Measurements from ENCODE around the gene BSPH1. TPM values are rescaled to one million over a fixed set of nuclear protein-coding genes. Genes with fewer than 3 reads are reported as not detected.
"Not testable (repeated sequence)": the region's sequence is repeated elsewhere in the genome, so short reads cannot be mapped to it uniquely, and the experiment has no call there.

Gene BSPH1
- polyA plus RNA-seq, 1 donor from 2014 or later: not detected

GRCh38 chr19:47952132-47952531 lies 39.8 kb downstream of the BSPH1 start:
- H3K9me3 ChIP-seq (ENCODE audit: low read length); H3K27ac ChIP-seq (ENCODE audit: low read length); H4K20me1 ChIP-seq (ENCODE audit: insufficient read depth); H3F3A ChIP-seq (ENCODE audit: insufficient read depth, low read length, poor library complexity, severe bottlenecking); H2AFZ ChIP-seq (ENCODE audit: low read depth, low read length); H3K4me3 ChIP-seq (ENCODE audit: low read length); H3K4me2 ChIP-seq (ENCODE audit: low read length); H3K9ac ChIP-seq (ENCODE audit: low read length); H3K79me2 ChIP-seq (replicated peaks; ENCODE audit: insufficient read depth, low read length); H3K27me3 ChIP-seq (ENCODE audit: insufficient read depth, low read depth, low read length); H3K9me2 ChIP-seq (ENCODE audit: insufficient read depth, low read length); H3K36me3 ChIP-seq (ENCODE audit: insufficient read depth, low read length): not testable (repeated sequence)

DNA sequence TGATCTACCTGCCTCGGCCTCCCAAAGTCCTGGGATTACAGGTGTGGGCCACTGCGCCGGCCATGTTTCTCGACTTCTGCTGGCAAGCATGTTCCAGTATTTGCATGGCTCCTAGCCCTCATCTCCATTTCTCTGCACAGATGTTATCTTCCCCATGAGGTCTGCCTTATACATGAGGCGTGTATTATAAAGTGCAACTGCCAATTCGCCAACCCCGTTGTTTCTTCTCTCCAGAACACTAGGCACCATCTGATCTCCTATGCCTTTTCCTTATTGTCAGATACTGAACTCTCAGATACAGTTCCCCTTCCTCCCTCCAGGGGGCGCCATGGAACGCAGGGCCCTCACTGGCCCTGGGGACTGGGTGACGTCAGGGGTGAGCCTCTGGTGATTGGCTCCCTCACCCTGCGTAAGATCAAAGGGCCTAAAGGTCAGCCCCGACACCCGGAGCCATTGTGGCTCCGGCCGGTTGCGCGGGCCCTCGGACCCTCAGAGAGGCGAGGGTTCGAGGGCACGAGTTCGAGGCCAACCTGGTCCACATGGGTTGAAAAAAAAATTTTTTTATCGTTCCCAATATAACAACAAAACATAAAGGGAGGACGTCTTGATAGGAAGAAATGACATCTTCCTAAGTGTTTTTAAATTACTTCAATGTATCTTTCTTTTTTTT lies 42.0 kb downstream of the BSPH1 start:
- H3K27me3 ChIP-seq (ENCODE audit: insufficient read depth, low read depth, low read length); H3K9me2 ChIP-seq (ENCODE audit: insufficient read depth, low read length); H3K79me2 ChIP-seq (replicated peaks; ENCODE audit: insufficient read depth, low read length); H3K9ac ChIP-seq (ENCODE audit: low read length); H3K9me3 ChIP-seq (ENCODE audit: low read length); H3K4me2 ChIP-seq (ENCODE audit: low read length); H3K27ac ChIP-seq (ENCODE audit: low read length); H4K20me1 ChIP-seq (ENCODE audit: insufficient read depth); H3K36me3 ChIP-seq (ENCODE audit: insufficient read depth, low read length); H3K4me3 ChIP-seq (ENCODE audit: low read length); H2AFZ ChIP-seq (ENCODE audit: low read depth, low read length); H3F3A ChIP-seq (ENCODE audit: insufficient read depth, low read length, poor library complexity, severe bottlenecking): not testable (repeated sequence)

GRCh38 chr19:47928581-47928980 lies 63.4 kb downstream of the BSPH1 start:
- H3K4me3 ChIP-seq (ENCODE audit: low read length); H3K36me3 ChIP-seq (ENCODE audit: insufficient read depth, low read length); H3K9me3 ChIP-seq (ENCODE audit: low read length); H3K27ac ChIP-seq (ENCODE audit: low read length); H3K9ac ChIP-seq (ENCODE audit: low read length); H3K4me2 ChIP-seq (ENCODE audit: low read length); H3F3A ChIP-seq (ENCODE audit: insufficient read depth, low read length, poor library complexity, severe bottlenecking); H3K79me2 ChIP-seq (replicated peaks; ENCODE audit: insufficient read depth, low read length); H2AFZ ChIP-seq (ENCODE audit: low read depth, low read length); H3K9me2 ChIP-seq (ENCODE audit: insufficient read depth, low read length); H3K27me3 ChIP-seq (ENCODE audit: insufficient read depth, low read depth, low read length); H4K20me1 ChIP-seq (ENCODE audit: insufficient read depth): not testable (repeated sequence)

GRCh38 chr19:47920107-47920506 lies 71.9 kb downstream of the BSPH1 start:
- H3K27ac ChIP-seq (ENCODE audit: low read length); H3K79me2 ChIP-seq (replicated peaks; ENCODE audit: insufficient read depth, low read length); H3K36me3 ChIP-seq (ENCODE audit: insufficient read depth, low read length); H3K4me2 ChIP-seq (ENCODE audit: low read length); H3K4me3 ChIP-seq (ENCODE audit: low read length); H3F3A ChIP-seq (ENCODE audit: insufficient read depth, low read length, poor library complexity, severe bottlenecking); H2AFZ ChIP-seq (ENCODE audit: low read depth, low read length); H3K27me3 ChIP-seq (ENCODE audit: insufficient read depth, low read depth, low read length); H3K9me2 ChIP-seq (ENCODE audit: insufficient read depth, low read length); H3K9me3 ChIP-seq (ENCODE audit: low read length); H3K9ac ChIP-seq (ENCODE audit: low read length); H4K20me1 ChIP-seq (ENCODE audit: insufficient read depth): not testable (repeated sequence)
- TF ChIP-seq, protein P1, sequence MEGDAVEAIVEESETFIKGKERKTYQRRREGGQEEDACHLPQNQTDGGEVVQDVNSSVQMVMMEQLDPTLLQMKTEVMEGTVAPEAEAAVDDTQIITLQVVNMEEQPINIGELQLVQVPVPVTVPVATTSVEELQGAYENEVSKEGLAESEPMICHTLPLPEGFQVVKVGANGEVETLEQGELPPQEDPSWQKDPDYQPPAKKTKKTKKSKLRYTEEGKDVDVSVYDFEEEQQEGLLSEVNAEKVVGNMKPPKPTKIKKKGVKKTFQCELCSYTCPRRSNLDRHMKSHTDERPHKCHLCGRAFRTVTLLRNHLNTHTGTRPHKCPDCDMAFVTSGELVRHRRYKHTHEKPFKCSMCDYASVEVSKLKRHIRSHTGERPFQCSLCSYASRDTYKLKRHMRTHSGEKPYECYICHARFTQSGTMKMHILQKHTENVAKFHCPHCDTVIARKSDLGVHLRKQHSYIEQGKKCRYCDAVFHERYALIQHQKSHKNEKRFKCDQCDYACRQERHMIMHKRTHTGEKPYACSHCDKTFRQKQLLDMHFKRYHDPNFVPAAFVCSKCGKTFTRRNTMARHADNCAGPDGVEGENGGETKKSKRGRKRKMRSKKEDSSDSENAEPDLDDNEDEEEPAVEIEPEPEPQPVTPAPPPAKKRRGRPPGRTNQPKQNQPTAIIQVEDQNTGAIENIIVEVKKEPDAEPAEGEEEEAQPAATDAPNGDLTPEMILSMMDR (IDR thresholded peaks at IDR 0.05; ENCODE audit: poor library complexity, severe bottlenecking): peak; percentile 29

Other genes with a start within 250 kb of the BSPH1 start
- 65.0 and 87.0 TPM in 2 replicates for gene NOP53, start 246.6 kb downstream of the BSPH1 start, polyA plus RNA-seq
- 811 and 902 TPM in 2 replicates for gene SELENOW, start 213.5 kb downstream of the BSPH1 start, polyA plus RNA-seq
- gene TPRX1, start 187.6 kb downstream of the BSPH1 start, polyA plus RNA-seq: not detected in 2 replicates
- not detected in 2 replicates for gene CRX, start 170.2 kb downstream of the BSPH1 start, polyA plus RNA-seq
- not detected in 2 replicates for gene TPRX2, start 132.9 kb downstream of the BSPH1 start, polyA plus RNA-seq
- gene SULT2A1, start 105.9 kb downstream of the BSPH1 start, polyA plus RNA-seq: not detected in 2 replicates
- gene ELSPBP1, start 2.5 kb upstream of the BSPH1 start, polyA plus RNA-seq: not detected in 2 replicates
- gene CABP5, start 51.9 kb upstream of the BSPH1 start, polyA plus RNA-seq: not detected in 2 replicates
- gene PLA2G4C, start 118.6 kb upstream of the BSPH1 start, polyA plus RNA-seq: 8.6 and 13.1 TPM in 2 replicates
- gene LIG1, start 178.2 kb upstream of the BSPH1 start, polyA plus RNA-seq: 33.9 and 34.8 TPM in 2 replicates
- gene ZSWIM9, start 178.5 kb upstream of the BSPH1 start, polyA plus RNA-seq: 2.6 and 4.7 TPM in 2 replicates

Measured in neural cell (in vitro differentiated cells).